K562 treated with DMSO at 1 percent for 48 hours (cell line): Measurements from ENCODE around the gene RTP3. TPM values are rescaled to one million over a fixed set of nuclear protein-coding genes. Genes with fewer than 3 reads are reported as not detected.

Experiments
- total RNA-seq: library from RNA; unstranded; fragments of 300-600 nt; gene quantifications from 2 replicates; pipeline ENCODE4 v1.2.3, GENCODE V29; 2022; ENCODE audit warnings: low replicate concordance; ENCODE audit errors: extremely low read depth

Gene RTP3
- not detected in 2 replicates for total RNA-seq

GRCh38 chr3:46497556-46498265, at the start of gene RTP3:
TSS of gene RTP3 (plus strand) at chr3:46497976. CDS start at chr3:46498063, 87 bp downstream.

GRCh38 chr3:46464326-46465195, 33.2 kb upstream of the RTP3 start, which contains the start of gene LTF:
TSS of gene LTF (minus strand) at chr3:46464905. CDS start at chr3:46464867, 38 bp downstream.

Other genes with a start within 250 kb of the RTP3 start
- gene CCR2, start 143.9 kb upstream of the RTP3 start, total RNA-seq, result not detected in 2 replicates
- not detected in 2 replicates for gene CCR5, start 127.0 kb upstream of the RTP3 start, total RNA-seq
- gene CCRL2, start 90.7 kb upstream of the RTP3 start, total RNA-seq, result not detected in 2 replicates
- gene LTF, start 33.1 kb upstream of the RTP3 start, total RNA-seq, result not detected in 2 replicates
- not detected in 2 replicates for gene LRRC2, start 68.3 kb downstream of the RTP3 start, total RNA-seq
- not detected in 2 replicates for gene FAM240A, start 114.5 kb downstream of the RTP3 start, total RNA-seq
- gene ALS2CL, start 195.7 kb downstream of the RTP3 start, total RNA-seq, result not detected in 2 replicates
- gene TMIE, start 203.4 kb downstream of the RTP3 start, total RNA-seq, result not detected in 2 replicates
- not detected in 2 replicates for gene PRSS50, start 219.9 kb downstream of the RTP3 start, total RNA-seq